Measurements from ENCODE around the gene ERC1. TPM values are rescaled to one million over a fixed set of nuclear protein-coding genes. Genes with fewer than 3 reads are reported as not detected.

Gene ERC1
- total and polyA plus RNA-seq, 9 of the 15 experiments (the other 6 are each of a cell fraction or from before 2014, with no cell fraction given): 0.74 to 11.8 (median 4.8) TPM

GRCh38 chr12:1346126-1346525, 355.1 kb downstream of the ERC1 start:
- no peak overlapping the region for H3K4me2 ChIP-seq (ENCODE audit: insufficient read depth, low read length)
- H4K20me1 ChIP-seq (replicated peaks; ENCODE audit: control insufficient read depth, insufficient read depth, low read length): no peaks in the 10 kb centered on the region
- H3K36me3 ChIP-seq (ENCODE audit: control insufficient read depth, insufficient read depth, low read length): no peaks in the 10 kb centered on the region
- no peak for TF ChIP-seq CC2D1A (IDR thresholded peaks at IDR 0.05)
- no peak for TF ChIP-seq MAZ (CRISPR knock-in tag; conservative IDR thresholded peaks at IDR 0.05 in 1 of 2, IDR thresholded peaks at IDR 0.05 in 1 of 2)
- no peak for TF ChIP-seq GTF2A2 (tag; IDR thresholded peaks at IDR 0.05)
- TF ChIP-seq POLR2B (IDR thresholded peaks at IDR 0.05; ENCODE audit: low read depth, partially characterized antibody): no peak
- TF ChIP-seq PHF21A (IDR thresholded peaks at IDR 0.05; ENCODE audit: borderline replicate concordance, low read depth): no peak
- no peak for TF ChIP-seq HOXB6 (CRISPR knock-in tag; IDR thresholded peaks at IDR 0.05; ENCODE audit: borderline replicate concordance)
- TF ChIP-seq, protein P1, sequence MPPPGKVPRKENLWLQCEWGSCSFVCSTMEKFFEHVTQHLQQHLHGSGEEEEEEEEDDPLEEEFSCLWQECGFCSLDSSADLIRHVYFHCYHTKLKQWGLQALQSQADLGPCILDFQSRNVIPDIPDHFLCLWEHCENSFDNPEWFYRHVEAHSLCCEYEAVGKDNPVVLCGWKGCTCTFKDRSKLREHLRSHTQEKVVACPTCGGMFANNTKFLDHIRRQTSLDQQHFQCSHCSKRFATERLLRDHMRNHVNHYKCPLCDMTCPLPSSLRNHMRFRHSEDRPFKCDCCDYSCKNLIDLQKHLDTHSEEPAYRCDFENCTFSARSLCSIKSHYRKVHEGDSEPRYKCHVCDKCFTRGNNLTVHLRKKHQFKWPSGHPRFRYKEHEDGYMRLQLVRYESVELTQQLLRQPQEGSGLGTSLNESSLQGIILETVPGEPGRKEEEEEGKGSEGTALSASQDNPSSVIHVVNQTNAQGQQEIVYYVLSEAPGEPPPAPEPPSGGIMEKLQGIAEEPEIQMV (tag; conservative IDR thresholded peaks at IDR 0.05; ENCODE audit: low read depth): no peak
- no peak for TF ChIP-seq ZNF197 (CRISPR knock-in tag; IDR thresholded peaks at IDR 0.05; ENCODE audit: low read depth)
- no peak for TF ChIP-seq IRF2 (CRISPR knock-in tag; IDR thresholded peaks at IDR 0.05)
- TF ChIP-seq, protein P2, sequence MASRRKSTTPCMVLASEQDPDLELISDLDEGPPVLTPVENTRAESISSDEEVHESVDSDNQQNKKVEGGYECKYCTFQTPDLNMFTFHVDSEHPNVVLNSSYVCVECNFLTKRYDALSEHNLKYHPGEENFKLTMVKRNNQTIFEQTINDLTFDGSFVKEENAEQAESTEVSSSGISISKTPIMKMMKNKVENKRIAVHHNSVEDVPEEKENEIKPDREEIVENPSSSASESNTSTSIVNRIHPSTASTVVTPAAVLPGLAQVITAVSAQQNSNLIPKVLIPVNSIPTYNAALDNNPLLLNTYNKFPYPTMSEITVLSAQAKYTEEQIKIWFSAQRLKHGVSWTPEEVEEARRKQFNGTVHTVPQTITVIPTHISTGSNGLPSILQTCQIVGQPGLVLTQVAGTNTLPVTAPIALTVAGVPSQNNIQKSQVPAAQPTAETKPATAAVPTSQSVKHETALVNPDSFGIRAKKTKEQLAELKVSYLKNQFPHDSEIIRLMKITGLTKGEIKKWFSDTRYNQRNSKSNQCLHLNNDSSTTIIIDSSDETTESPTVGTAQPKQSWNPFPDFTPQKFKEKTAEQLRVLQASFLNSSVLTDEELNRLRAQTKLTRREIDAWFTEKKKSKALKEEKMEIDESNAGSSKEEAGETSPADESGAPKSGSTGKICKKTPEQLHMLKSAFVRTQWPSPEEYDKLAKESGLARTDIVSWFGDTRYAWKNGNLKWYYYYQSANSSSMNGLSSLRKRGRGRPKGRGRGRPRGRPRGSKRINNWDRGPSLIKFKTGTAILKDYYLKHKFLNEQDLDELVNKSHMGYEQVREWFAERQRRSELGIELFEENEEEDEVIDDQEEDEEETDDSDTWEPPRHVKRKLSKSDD (conservative IDR thresholded peaks at IDR 0.05; ENCODE audit: low read length): no peak
- no peak for TF ChIP-seq EGR1 (conservative IDR thresholded peaks at IDR 0.05)
- TF ChIP-seq ZNF445 (CRISPR knock-in tag; IDR thresholded peaks at IDR 0.05; ENCODE audit: low read depth): no peak
- FAIRE-seq (no peak), DNase-seq (ENCODE audit: extremely low read depth in 1 of 4, low spot score in 3 of 4) (no peak), ATAC-seq (no peak)
- POLR2A ChIA-PET: interaction anchor here (1.1 kb wide), 1 partner anchor 18 kb away, joined by 3 read pairs; no protein-coding TSS in a partner anchor
- peaks cover 0 to 7% of the 10 kb centered on the region in 2 experiments; a peak in 2 of 5 replicates for H3K4me1 ChIP-seq (replicated peaks in 1 of 2; ENCODE audit: control insufficient read depth in 2 of 2, insufficient read depth in 2 of 2, low read length in 2 of 2)
- no peak overlapping the region for H2AFZ ChIP-seq (ENCODE audit: low read depth, low read length)
- H3K9ac ChIP-seq (ENCODE audit: insufficient read depth in 1 of 2, low read depth in 2 of 2, low read length in 2 of 2): no peak overlapping the region
- H3K79me2 ChIP-seq (ENCODE audit: control insufficient read depth, insufficient read depth, low read length): no peaks in the 10 kb centered on the region
- H3K9me1 ChIP-seq (ENCODE audit: control insufficient read depth, insufficient read depth, low read length): no peaks in the 10 kb centered on the region
- BruUV-seq (replicated peaks): no TSS peak
- in situ Hi-C loops (cut with MboI): no loop called here
- CTCF ChIA-PET (ENCODE audit: low intra/inter-chr PET ratio): no interaction called here
- H3K4me3 ChIP-seq: no peak overlapping the region
- no peaks in the 10 kb centered on the region for H3K27me3 ChIP-seq (ENCODE audit: control insufficient read depth in 2 of 2, insufficient read depth in 2 of 2, low read length in 2 of 2)
- H3K9me3 ChIP-seq (replicated peaks; ENCODE audit: control insufficient read depth, insufficient read depth, low read depth, low read length): no peaks in the 10 kb centered on the region
- intact Hi-C loops (cut with micrococcal nuclease): no loop called here
- 89% methylated on average over 1 of the region's 1 CpG for WGBS (ENCODE audit: insufficient coverage, low coverage, missing lambda C conversion rate)
- no peak overlapping the region for H3K27ac ChIP-seq (ENCODE audit: extremely low read depth, low read depth, low read length)

Measured in K562 (cell line).